Head of caudate nucleus (tissue), 42 donors: ENCODE measurements around the gene OR2H2.

Experiments used
- DNase-seq, 42 donors: peaks; one replicate each; pipeline versions ENCODE4 v3.0.0 to v3.0.0-alpha.2; 2020 to 2021; ENCODE audit warnings: mixed read lengths in 7 of 42
- intact Hi-C: fragments of 100-400 bp; cut with DNase I; formaldehyde crosslinking; loops from one replicate; pipeline ENCODE4 v1.15.0; 2022

The OR2H2 gene

GRCh38 chr6:29589423-29590048, 4.6 kb downstream of the OR2H2 start:
- intact Hi-C loops, result loop anchor here (10.0 kb wide), 1 partner anchor 895 kb away; no protein-coding TSS in a partner anchor
- peak in 33 of 42 donors; percentile 30 to 83 (median 57) for DNase-seq

GRCh38 chr6:29590218-29590808, 5.4 kb downstream of the OR2H2 start:
- peak in 1 of 42 donors; percentile 25 for DNase-seq
- intact Hi-C loops, result no loop called here

- intact Hi-C loops, result no loop called here
- no peak for DNase-seq
Measured at GRCh38 chr6:29591677-29592076, 6.8 kb downstream of the OR2H2 start.

- intact Hi-C loops, result no loop called here
- DNase-seq, result no peak
Measured at GRCh38 chr6:29593199-29593855, 8.4 kb downstream of the OR2H2 start.

- intact Hi-C loops, result no loop called here
- DNase-seq, result no peak
Measured at GRCh38 chr6:29596381-29596900, 11.5 kb downstream of the OR2H2 start.

- intact Hi-C loops, result no loop called here
- DNase-seq, result no peak
Measured at GRCh38 chr6:29597184-29597583, 12.3 kb downstream of the OR2H2 start.

GRCh38 chr6:29598172-29598747, 13.3 kb downstream of the OR2H2 start:
- DNase-seq, result no peak
- intact Hi-C loops, result no loop called here

- intact Hi-C loops, result no loop called here
- peak in 38 of 42 donors; percentile 30 to 92 (median 59) for DNase-seq
Measured at GRCh38 chr6:29602564-29603361, 17.8 kb downstream of the OR2H2 start.

- intact Hi-C loops, result no loop called here
- no peak for DNase-seq
Measured at GRCh38 chr6:29603456-29603855, 18.5 kb downstream of the OR2H2 start.

- intact Hi-C loops, result no loop called here
- peak in 7 of 42 donors; percentile 30 to 67 (median 34) for DNase-seq
Measured at GRCh38 chr6:29603930-29604329, 19.0 kb downstream of the OR2H2 start.

GRCh38 chr6:29608131-29608530, 23.2 kb downstream of the OR2H2 start:
- peak in 3 of 42 donors; percentile 32 to 45 (median 40) for DNase-seq
- intact Hi-C loops, result no loop called here

GRCh38 chr6:29610540-29610939, 25.6 kb downstream of the OR2H2 start:
- no peak for DNase-seq
- intact Hi-C loops, result no loop called here

GRCh38 chr6:29611426-29611825, 26.5 kb downstream of the OR2H2 start:
- DNase-seq, result no peak
- intact Hi-C loops, result no loop called here

GRCh38 chr6:29617782-29618554, 33.0 kb downstream of the OR2H2 start:
- intact Hi-C loops, result no loop called here
- DNase-seq, result no peak

GRCh38 chr6:29619578-29620160, 34.7 kb downstream of the OR2H2 start:
- no peak for DNase-seq
- intact Hi-C loops, result no loop called here

- peak in 8 of 42 donors; percentile 35 to 81 (median 50) for DNase-seq
- intact Hi-C loops, result no loop called here
Measured at GRCh38 chr6:29620630-29621029, 35.7 kb downstream of the OR2H2 start.

GRCh38 chr6:29624520-29624961, 39.6 kb downstream of the OR2H2 start:
- intact Hi-C loops, result no loop called here
- no peak for DNase-seq
